HL-60 (cell line): ENCODE results near the gene SH3GL3.

Experiments used
- DNase-seq, 2 experiments: peaks; one replicate each; pipeline ENCODE4 v3.0.0-alpha.2; 2010 to 2020; ENCODE audit warnings: low read depth in 1 of 2, low spot score in 1 of 2
- H3K27ac ChIP-seq: fragments of 250-450 bp; sonication (Bioruptor Pico); replicated peaks from 2 replicates; pipeline ENCODE4 v1.5.1; 2020; ENCODE audit warnings: mild to moderate bottlenecking, moderate library complexity
- H3K27me3 ChIP-seq: fragments of 250-450 bp; sonication (Bioruptor Pico); 2 replicates; pipeline ENCODE4 v1.5.1; 2021; ENCODE audit warnings: mild to moderate bottlenecking, moderate library complexity; ENCODE audit not compliant: insufficient read depth, poor library complexity, severe bottlenecking
- H3K4me3 ChIP-seq: replicated peaks from 2 replicates; pipeline ENCODE4 v1.5.1; 2011; ENCODE audit warnings: mild to moderate bottlenecking, control low read depth, low read length; ENCODE audit not compliant: insufficient read depth
- CTCF ChIP-seq: IDR thresholded peaks from one replicate; pipeline ENCODE4 v1.5.1; 2011; ENCODE audit warnings: low read length, control low read depth, inconsistent platforms; ENCODE audit not compliant: insufficient read depth
- GABPA ChIP-seq: IDR thresholded peaks from 2 replicates; pipeline ENCODE4 v1.6.1; 2012; ENCODE audit warnings: low read depth
- POLR2AphosphoS5 ChIP-seq: IDR thresholded peaks from 2 replicates; pipeline ENCODE4 v1.6.1; 2012; ENCODE audit warnings: low read depth
- REST ChIP-seq: IDR thresholded peaks from 2 replicates; pipeline ENCODE4 v1.6.1; 2012; ENCODE audit warnings: low read depth; ENCODE audit not compliant: insufficient replicate concordance
- SPI1 ChIP-seq: IDR thresholded peaks from 2 replicates; pipeline ENCODE4 v1.6.1; 2012; ENCODE audit warnings: low read depth, mild to moderate bottlenecking, borderline replicate concordance

The SH3GL3 gene

DNA sequence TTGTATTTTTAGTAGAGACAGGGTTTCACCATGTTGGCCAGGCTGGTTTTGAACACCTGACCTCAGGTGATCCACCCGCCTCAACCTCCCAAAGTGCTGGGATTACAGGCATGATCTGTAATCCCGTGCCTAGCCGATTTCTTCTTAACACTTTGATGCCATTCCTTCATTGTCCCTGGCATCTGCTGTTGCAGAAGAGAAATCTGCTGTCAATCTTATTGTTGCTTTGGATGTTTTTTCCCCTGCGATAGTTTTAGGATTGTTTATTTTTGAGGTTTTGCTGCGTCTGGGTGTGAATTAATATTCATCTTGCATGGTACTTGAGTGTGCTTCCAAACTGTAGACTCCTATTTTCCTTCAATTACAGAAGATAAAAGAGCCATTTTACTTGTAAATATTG lies 107.4 kb downstream of the SH3GL3 start:
- TF ChIP-seq SPI1 (no peak), CTCF (no peak), GABPA (no peak), POLR2AphosphoS5 (no peak), REST (no peak)
- H3K4me3 ChIP-seq, result no peak overlapping the region
- H3K27ac ChIP-seq, result no peak overlapping the region
- no peaks in the 10 kb centered on the region for H3K27me3 ChIP-seq
- DNase-seq, result no peak

GRCh38 chr15:83555383-83555782 lies 108.2 kb downstream of the SH3GL3 start:
- no peak for TF ChIP-seq CTCF
- no peak for TF ChIP-seq POLR2AphosphoS5
- no peak for TF ChIP-seq SPI1
- no peak for TF ChIP-seq GABPA
- TF ChIP-seq REST, result no peak
- no peaks in the 10 kb centered on the region for H3K27me3 ChIP-seq
- DNase-seq, result no peak
- H3K27ac ChIP-seq, result no peak overlapping the region
- no peak overlapping the region for H3K4me3 ChIP-seq

DNA sequence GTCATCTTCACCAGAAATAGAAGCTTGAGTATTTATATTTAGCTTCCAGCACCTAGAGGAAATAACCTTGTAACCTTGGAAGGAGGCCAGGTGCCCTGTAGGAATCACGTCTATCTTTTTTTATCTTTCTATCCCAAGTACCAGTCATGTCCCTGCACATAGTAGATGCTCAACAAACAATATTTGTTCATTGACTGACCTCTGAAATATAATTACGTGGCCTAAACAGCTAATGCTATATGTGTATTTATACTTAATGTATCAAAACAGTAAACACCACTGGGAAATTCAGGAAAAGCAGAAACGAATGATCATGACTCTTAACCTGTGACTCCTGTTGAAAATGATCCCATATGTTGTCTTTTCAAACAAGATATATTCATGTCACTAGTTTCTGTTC lies 108.9 kb downstream of the SH3GL3 start:
- Histone ChIP-seq H3K4me3 (no peak overlapping the region), H3K27me3 (no peaks in the 10 kb centered on the region), H3K27ac (no peak overlapping the region)
- TF ChIP-seq REST (no peak), CTCF (no peak), GABPA (no peak), POLR2AphosphoS5 (no peak), SPI1 (no peak)
- DNase-seq, result no peak
